CD1c-positive myeloid dendritic cell (primary cell): ENCODE results near the gene DCBLD2.
A peak's percentile ranks its signal among the peaks of the same experiment; 100 is the strongest.

Experiments used
- DNase-seq: peaks from one replicate; pipeline ENCODE4 v3.0.0-alpha.2; 2016; ENCODE audit errors: extremely low spot score

DCBLD2 gene

GRCh38 chr3:98791341-98792325, 109.9 kb downstream of the DCBLD2 start:
- no peak for DNase-seq

- no peak for DNase-seq
Measured at GRCh38 chr3:98788651-98789050, 112.8 kb downstream of the DCBLD2 start.

- DNase-seq, result no peak
Measured at GRCh38 chr3:98787181-98787580, 114.3 kb downstream of the DCBLD2 start.

DNA sequence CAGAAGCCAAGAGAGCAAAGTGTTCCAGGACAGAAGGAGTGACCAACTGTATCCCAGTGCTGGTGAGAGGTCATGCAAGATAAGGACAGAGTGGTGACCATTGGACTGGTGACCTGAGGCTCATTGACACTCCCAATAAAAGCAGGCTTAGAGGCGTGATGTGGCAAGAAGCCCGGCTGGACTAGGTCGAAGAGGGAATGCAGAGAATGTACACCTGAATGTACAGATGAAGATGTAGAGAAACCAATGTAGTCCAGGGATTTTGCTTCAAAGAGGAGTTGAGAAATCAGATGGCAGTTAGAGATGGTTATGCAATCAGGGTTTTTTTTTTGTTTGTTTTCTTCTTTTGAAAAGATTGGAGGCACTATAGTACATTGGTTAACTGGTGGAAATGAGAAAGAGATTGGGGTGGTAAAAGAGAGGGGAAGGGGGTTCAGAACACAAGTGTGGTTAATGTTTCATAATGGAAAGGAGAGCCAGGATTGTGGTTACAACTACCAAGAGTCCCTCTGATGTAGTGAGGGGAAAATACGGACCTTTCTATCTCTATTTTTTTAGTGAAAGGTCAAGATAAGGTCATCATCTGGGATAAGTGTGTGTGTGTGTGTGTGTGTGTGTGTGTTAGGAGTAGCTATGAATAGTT, 115.0 kb downstream of the DCBLD2 start:
- no peak for DNase-seq

- no peak for DNase-seq
Measured at GRCh38 chr3:98784666-98785600, 116.6 kb downstream of the DCBLD2 start.

DNA sequence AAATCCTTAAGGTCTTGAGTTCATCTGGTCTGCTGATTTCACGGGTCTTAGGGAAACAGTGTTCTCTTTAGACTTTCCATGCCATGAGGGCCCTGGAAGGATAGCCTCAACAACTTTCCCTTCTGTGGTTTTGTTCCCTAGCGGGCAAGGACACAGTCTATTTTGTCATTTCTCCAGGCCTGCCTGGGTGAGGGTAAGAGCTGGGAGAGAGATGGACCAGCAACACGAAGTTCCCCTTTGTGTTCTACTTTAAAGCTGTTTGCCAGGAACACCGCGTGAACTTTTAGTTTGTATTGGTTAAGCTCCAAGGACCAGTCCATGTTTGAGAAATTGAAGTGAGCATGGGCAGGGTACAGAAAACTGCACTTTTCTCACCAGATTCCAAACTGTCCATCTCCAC, 117.5 kb downstream of the DCBLD2 start:
- no peak for DNase-seq

DNA sequence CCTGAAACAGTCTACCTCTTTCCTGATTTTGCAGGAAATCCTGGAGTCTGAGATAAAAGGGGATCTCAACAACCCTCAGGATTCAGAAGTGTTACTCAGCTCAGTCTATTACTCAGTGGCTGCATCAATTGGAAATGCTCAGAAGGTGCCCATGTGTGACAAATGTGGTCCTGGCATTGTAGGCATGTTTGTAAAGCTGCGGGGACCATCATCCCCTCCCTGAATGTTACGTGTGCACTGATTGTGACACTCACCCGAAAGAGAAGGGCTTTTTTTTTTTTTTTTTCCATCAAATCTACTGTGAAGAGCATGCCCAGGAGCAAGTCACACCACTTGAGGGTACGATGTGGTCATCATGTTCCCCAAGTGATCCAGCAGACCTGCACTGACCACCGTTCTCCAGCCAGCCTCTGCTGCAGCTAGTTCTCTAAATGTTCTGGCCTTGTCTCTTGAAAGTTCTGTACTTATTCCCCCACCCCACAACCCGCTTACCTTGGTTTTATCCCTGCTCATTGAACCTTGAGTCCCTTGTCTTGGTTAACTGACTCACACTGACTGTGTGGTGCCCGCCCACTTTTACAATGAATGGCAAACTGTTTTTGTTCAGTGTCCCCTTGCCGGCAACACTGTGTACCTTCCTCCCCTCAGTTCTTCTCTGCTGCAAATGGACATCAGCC, 118.5 kb downstream of the DCBLD2 start:
- no peak for DNase-seq

- DNase-seq, result no peak
Measured at GRCh38 chr3:98780343-98780742, 121.2 kb downstream of the DCBLD2 start.

DNA sequence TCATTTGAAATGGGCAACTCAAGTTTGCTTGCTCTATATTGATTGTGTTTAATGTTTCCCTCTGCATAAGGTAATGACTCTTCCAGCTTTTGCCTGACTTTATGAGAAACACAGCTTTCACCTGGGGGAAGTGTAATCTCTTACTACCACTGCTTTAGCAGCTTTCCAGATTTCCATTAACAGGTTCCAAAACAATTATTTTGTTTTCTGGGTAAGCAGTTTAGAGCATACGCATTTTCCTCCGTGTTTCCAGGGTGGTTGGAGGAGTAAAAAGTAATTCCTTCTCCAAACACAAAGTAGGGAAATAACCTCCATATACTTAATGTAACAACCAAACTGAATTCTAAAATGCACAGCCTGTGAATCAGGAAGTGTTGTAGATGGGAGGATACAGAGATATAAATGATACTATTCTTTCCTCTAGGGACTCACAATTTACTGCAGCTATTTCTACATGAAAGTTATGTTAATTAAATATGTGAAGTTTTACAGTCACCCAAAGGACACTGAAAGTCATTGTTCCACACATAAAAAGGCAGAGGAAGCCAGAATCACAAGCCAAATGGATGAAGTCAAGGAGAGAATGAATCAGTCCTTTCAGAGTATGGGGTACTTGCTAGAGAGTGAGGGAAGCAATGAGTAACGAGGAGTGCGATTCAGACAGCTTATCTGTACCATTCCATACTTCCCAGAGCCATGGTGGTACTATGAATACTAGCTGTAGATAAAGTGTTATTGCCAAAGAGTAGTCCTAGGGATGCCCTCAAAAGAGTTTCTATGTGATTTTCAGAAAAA, 121.8 kb downstream of the DCBLD2 start:
- no peak for DNase-seq

DNA sequence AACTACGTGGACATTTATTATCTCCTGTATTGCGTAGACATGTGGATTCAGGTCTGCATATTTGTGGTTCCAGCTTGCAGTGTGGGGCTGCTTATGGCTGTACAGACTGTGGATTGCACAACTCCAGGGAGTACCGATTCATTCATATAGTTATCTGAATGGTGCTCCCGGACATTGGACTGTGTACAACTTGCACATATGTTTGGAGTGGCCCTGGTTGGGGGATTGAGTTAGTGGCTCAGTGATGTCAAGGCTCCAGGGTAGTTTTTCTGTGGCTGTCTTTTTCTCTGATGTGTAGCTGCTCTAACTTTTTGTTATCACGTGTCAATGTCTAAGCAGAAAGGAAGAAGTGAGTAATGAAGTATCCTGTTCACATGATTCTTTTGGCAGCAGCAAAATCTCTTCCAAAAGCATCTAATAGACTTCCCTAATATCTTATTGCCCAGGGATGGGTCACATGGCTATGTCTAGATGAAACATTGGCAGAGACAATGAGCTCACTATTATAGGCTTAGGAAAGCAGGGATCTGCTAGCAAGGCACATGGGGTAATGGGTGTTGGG, 122.6 kb downstream of the DCBLD2 start:
- DNase-seq, result peak; percentile 67

GRCh38 chr3:98778383-98778782, 123.1 kb downstream of the DCBLD2 start:
- peak; percentile 69 for DNase-seq

DNA sequence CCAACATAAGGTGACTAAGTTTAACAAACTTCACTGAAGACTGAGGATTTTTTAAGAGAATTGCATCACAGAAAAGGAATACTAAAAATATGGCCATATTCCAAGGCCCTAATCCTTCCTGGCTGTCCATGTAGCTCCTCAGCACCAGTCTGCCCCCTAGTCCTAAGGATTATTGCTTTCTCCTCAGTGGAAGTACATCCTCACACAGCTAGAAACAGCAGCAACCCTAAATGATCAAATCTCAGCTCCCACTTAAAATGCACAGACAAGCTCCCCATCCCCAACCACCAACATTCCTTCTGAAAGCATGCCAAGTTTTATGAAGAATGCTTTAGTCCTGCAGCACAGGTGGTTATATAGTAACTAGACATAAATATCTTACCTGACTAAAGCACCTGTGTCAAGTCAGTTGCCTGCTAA, 123.7 kb downstream of the DCBLD2 start:
- DNase-seq, result no peak

DNA sequence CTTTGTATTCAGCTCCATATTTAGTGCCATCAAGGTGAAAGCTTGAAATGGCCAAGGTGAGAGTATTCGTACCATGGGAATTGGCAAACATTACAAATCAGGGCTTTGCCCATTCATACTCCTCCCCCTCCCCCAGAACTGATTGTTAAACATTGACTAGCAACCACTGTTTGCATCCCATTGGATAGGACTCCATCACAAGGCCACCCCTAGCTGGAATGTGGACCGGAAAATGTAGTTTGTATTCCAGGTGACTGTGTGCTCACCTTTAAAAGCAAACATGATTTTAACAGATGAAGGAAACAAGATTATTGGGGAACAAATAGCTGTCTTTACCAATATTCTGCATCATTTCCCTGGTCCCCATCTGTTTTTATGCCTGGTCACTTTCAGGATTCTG, 124.2 kb downstream of the DCBLD2 start:
- DNase-seq, result no peak

DNA sequence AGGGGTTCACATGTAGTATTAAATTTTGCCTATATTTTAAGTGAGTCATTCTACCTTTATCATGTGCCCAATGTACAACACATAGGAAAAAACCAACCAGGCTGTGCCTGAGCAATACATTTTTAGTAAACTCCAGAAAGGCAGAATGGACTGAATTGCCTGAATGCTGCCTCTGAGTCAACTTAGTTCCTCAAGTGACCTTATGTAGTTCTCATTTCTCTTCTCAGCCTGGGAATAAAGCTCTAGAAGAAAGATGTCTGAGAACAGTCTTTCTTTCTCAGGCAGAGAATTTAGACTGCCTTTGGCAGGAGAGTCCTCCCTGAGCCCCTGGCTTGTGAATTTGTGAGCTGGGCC, 125.4 kb downstream of the DCBLD2 start:
- peak; percentile 46 for DNase-seq

GRCh38 chr3:98775459-98776139, 125.9 kb downstream of the DCBLD2 start:
- no peak for DNase-seq

DNA sequence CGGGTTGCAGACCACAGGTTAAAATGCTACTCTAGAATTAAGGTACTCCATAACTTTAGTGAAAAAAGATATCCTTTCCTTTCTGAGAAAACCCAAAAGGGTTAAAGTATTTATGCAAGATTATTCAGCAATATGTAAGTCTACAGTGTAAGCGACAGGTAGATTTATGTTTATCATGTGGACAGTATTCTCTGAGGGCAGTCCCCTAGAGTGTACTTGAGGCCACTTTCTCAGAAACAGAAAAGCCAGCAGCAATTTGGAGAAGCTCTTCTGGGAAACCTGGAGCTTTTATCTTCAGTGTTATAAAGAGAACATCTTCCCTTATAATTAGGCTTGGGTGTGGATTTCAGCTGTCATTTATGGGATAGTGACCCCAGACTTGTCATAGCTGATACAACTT, 129.5 kb downstream of the DCBLD2 start:
- no peak for DNase-seq

GRCh38 chr3:98770261-98771039, 131.0 kb downstream of the DCBLD2 start:
- DNase-seq, result no peak

DNA sequence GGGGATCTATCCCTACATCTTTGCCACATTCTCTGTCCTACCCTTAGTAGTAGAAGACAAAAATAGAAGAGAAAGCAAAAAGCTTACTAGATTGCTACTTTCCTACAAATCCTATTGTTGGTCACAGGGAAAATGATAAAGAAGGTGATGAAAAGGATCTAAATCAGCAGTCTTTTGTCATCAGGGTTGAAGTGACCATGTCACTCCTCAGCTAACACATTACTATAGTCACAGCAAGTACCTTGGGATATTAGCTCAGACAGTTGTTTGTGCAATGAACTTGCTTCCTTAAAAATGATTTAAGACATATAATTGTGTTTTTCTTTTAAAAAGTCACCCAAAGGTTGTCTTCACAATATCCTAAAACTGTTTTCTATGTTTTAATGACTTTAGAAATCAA, 132.0 kb downstream of the DCBLD2 start:
- DNase-seq, result peak; percentile 40

- no peak for DNase-seq
Measured at GRCh38 chr3:98768961-98769360, 132.5 kb downstream of the DCBLD2 start.
